AG04450 (cell line): ENCODE data around the gene PNCK. TPM values are rescaled to one million over a fixed set of nuclear protein-coding genes. Genes with fewer than 3 reads are reported as not detected.

ENCODE experiments used
- CTCF ChIA-PET: fragments of 300-600, 350-600 bp; formaldehyde crosslinking; extraction: SDS; loops from one replicate; lab custom pipeline; 2022; ENCODE audit warnings: antibody characterized with exemption, inconsistent platforms; lab: Charles Lee
- POLR2A ChIA-PET: fragments of 350-600 bp; formaldehyde crosslinking; extraction: SDS; loops from one replicate; lab custom pipeline; 2021; ENCODE audit warnings: antibody characterized with exemption, inconsistent platforms; lab: Yijun Ruan, JAX
- DNase-seq: peaks from one replicate; pipeline ENCODE4 v3.0.0-alpha.2; 2011; ENCODE audit warnings: low read depth, low spot score
- H3K27ac ChIP-seq: one replicate; pipeline ENCODE4 v1.5.1; 2012; ENCODE audit warnings: low read depth, low read length, control low read depth
- H3K27me3 ChIP-seq: one replicate; pipeline ENCODE4 v1.6.0; 2012; ENCODE audit warnings: low read length; ENCODE audit not compliant: control insufficient read depth, insufficient read depth
- H3K4me3 ChIP-seq: 2 replicates; pipeline ENCODE4 v1.5.1; 2011; ENCODE audit warnings: mild to moderate bottlenecking, low read depth, low read length, control low read depth
- H3K9me3 ChIP-seq: 2 replicates; pipeline ENCODE4 v1.5.1; 2012; ENCODE audit warnings: low read length; ENCODE audit not compliant: control insufficient read depth, insufficient read depth
- polyA plus RNA-seq: library from polyadenylated mRNA; depleted of rRNA; stranded (reverse); fragments of >200 nt; gene quantifications from 2 replicates; pipeline ENCODE4 v1.2.3, GENCODE V29; 2011
- TF ChIP-seq, protein P1 (sequence below): IDR thresholded peaks from 2 replicates; pipeline ENCODE4 v1.5.1; 2011; ENCODE audit warnings: low read depth, low read length, control low read depth, inconsistent platforms

PNCK gene
- polyA plus RNA-seq, 1 experiment: not detected

DNA sequence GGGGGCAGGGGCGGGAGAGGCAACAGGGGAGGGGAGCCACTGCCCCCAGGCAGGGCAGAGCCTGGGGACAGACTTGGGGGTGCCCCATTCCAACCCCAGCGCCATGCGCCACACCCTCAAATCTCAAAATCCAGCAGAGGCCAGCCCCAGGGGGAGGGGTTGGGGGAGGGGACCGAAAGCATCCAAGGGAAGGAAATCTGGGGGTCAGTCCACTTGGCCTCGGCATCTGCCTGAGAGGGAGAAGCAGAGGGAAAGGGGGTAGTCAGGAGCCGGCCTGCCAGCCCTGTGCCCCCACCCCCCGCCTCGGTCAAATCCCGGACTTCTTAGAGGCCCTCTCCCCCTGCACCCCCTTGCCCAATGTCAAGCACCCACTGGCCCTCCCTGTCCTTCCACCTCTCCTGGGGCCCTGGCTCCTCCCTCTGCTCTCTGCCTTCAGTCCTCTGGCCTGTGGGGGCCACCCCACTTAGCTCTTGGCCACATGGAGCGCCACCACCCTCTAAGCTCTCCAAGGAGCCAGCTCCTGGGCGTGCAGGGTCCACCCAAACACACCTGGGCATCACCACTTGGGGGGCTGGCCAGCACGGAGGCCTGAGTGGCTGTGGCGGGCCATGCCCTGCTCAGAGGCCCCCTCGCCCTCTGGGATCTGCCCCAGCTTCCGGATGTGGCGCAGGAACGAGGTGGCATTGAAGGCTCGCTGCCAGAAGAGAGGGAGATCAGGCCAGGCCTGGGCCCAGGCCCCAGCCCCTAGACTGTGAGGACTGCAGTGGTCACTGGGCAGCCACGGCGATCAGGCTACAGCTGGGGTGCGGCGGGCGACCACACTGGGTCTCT, 3.5 kb downstream of the PNCK start:
- DNase-seq: no peak
- CTCF ChIA-PET: interaction anchor here (0.7 to 5.1 kb wide), 7 partner anchors 60 to 728 kb away, joined by 3 to 64 read pairs (median 9); no protein-coding TSS in a partner anchor
- no peak overlapping the region for H3K4me3 ChIP-seq
- POLR2A ChIA-PET: no interaction called here
- TF ChIP-seq, protein P1, sequence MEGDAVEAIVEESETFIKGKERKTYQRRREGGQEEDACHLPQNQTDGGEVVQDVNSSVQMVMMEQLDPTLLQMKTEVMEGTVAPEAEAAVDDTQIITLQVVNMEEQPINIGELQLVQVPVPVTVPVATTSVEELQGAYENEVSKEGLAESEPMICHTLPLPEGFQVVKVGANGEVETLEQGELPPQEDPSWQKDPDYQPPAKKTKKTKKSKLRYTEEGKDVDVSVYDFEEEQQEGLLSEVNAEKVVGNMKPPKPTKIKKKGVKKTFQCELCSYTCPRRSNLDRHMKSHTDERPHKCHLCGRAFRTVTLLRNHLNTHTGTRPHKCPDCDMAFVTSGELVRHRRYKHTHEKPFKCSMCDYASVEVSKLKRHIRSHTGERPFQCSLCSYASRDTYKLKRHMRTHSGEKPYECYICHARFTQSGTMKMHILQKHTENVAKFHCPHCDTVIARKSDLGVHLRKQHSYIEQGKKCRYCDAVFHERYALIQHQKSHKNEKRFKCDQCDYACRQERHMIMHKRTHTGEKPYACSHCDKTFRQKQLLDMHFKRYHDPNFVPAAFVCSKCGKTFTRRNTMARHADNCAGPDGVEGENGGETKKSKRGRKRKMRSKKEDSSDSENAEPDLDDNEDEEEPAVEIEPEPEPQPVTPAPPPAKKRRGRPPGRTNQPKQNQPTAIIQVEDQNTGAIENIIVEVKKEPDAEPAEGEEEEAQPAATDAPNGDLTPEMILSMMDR: no peak
- no peaks in the 10 kb centered on the region; the same call in 1 of the 2 replicates for H3K9me3 ChIP-seq
- no peak overlapping the region for H3K27ac ChIP-seq
- peaks cover 15% of the 10 kb centered on the region for H3K27me3 ChIP-seq

DNA sequence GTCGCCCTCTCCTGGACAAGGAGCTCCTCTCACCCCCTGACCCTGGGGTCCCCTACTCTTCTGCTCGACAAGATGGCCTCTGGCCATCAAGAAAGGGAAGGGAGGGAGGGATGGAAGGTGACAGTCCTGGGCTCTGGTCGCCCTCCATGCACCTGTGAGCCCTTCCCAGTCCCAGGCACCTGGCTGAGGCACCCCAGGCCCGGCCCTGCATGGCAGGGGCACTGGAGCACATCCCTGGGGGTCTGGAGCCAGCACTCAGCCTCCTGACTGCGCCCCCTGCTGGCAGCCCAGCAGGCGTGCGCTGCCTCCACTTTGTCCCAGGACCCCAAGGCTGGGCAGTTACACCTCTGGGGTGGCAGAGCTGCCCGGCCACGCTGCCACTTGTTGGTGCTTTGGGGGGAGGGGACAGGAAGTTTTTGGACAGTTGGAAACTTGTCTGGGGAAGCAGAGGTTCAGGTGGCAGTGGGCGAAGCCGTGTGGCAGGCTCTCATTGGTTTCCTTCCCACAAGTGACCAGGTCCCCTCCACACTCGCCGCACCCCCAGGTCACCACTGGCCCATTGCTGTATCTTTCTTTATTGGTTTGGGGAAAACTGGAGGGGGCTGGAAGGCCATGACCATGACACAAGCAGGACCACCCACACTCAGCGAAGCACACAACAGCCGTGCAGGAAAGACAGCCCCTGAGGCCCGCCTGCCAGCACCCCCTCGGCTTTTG, 4.3 kb downstream of the PNCK start:
- Histone ChIP-seq H3K27ac (no peak overlapping the region), H3K4me3 (no peak overlapping the region), H3K9me3 (no peaks in the 10 kb centered on the region; the same call in 1 of the 2 replicates), H3K27me3 (peaks cover 9% of the 10 kb centered on the region)
- ChIA-PET POLR2A (no interaction called here), CTCF (interaction anchor here (0.6 to 5.1 kb wide), 22 partner anchors 9 to 727 kb away, joined by 3 to 64 read pairs (median 5); partner anchors contain the start of gene CCNQ)
- TF ChIP-seq, protein P1: peak; percentile 63
- no peak for DNase-seq

DNA sequence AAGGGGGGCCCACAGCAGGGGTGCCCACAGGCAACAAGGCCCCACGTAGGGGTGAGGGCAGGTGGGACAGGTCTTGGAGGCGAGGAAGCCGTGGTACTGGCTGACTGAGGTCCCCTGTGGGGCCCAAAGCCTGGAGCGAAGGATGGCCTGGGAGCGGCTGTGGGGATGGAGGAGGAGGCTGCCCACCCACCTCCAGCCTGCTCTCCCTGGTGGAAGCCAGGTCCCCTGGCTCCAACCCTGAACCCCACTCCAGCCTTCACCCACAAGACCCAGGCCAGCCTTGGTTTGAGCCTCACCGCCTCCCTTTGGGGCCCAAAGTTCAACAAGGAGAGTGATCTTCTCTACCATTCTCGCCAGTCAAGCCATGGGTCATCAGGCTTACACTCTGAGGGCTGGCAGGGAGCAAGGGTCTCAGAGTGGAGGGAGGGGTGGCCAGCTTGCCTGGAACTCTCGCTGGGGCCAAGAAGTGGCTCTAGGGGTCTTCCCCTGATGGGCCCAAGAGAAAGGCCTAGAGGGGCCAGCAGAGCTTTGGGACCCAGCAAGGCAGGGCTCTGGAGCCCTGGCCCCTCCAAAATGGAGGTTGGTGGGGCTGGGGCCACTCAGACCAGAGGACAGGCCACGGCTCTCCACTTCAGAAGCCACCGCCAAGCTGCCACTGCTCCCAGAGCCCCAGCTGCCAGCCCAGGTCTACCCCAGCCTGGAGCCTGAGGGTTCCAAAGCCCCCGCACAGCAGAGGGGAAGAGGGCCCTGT, 5.0 kb downstream of the PNCK start:
- H3K9me3 ChIP-seq: no peaks in the 10 kb centered on the region; the same call in 1 of the 2 replicates
- ChIA-PET CTCF (interaction anchor here (0.6 to 5.1 kb wide), 30 partner anchors 10 to 850 kb away, joined by 3 to 64 read pairs (median 6); partner anchors contain the start of gene CCNQ), POLR2A (no interaction called here)
- DNase-seq: no peak
- peaks cover 11% of the 10 kb centered on the region for H3K27me3 ChIP-seq
- no peak overlapping the region for H3K27ac ChIP-seq
- H3K4me3 ChIP-seq: no peak overlapping the region
- TF ChIP-seq, protein P1: no peak

DNA sequence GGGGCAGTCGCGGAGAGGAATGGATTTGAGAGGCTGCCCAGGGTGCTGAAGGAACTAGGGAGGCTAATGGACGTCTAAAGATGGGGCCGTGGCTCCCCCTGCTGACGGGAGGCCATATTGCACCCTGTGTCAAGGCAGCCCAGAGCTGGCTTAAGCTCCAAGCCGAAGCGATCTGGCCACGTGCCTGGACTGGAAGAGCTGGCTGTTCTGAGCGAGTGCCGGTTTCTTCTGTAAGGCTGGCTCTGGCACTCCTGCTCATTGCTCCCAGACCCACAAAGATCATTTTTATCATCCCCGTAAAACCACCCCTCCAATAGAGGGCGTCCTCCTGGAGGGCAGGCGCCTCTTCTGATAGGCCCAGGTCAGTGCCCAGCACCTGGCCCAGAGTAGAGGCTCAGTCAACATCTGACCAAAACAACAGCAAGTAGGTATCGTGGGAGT, 5.6 kb downstream of the PNCK start:
- peak overlapping the region; percentile 20; the same call in 1 of the 2 replicates for H3K4me3 ChIP-seq
- CTCF ChIA-PET: interaction anchor here (0.6 to 5.1 kb wide), 19 partner anchors 8 to 849 kb away, joined by 3 to 64 read pairs (median 9); partner anchors contain the start of gene CCNQ
- peak; percentile 30 for DNase-seq
- POLR2A ChIA-PET: no interaction called here
- TF ChIP-seq, protein P1: peak; percentile 72
- no peak overlapping the region for H3K27ac ChIP-seq
- H3K9me3 ChIP-seq: no peaks in the 10 kb centered on the region; the same call in 1 of the 2 replicates
- H3K27me3 ChIP-seq: peaks cover 11% of the 10 kb centered on the region
